Fibroblast of skin of right biceps (primary cell): Measurements from ENCODE around the gene HEPACAM.

Source experiments
- DNase-seq: peaks from one replicate; pipeline ENCODE4 v3.0.0-alpha.2; 2013

HEPACAM gene

GRCh38 chr11:124882339-124883071, 53.3 kb downstream of the HEPACAM start:
- no peak for DNase-seq

GRCh38 chr11:124880958-124881357, 54.9 kb downstream of the HEPACAM start:
- no peak for DNase-seq

- no peak for DNase-seq
Measured at GRCh38 chr11:124880290-124880611, 55.6 kb downstream of the HEPACAM start.

- no peak for DNase-seq
Measured at GRCh38 chr11:124879493-124880289, 56.2 kb downstream of the HEPACAM start.

GRCh38 chr11:124878759-124879492, 56.9 kb downstream of the HEPACAM start:
- no peak for DNase-seq

- DNase-seq: no peak
Measured at GRCh38 chr11:124877910-124878758, 57.7 kb downstream of the HEPACAM start.

GRCh38 chr11:124877631-124877909, 58.3 kb downstream of the HEPACAM start:
- DNase-seq: no peak

- DNase-seq: no peak
Measured at GRCh38 chr11:124876818-124877630, 58.8 kb downstream of the HEPACAM start.

GRCh38 chr11:124875943-124876817, 59.7 kb downstream of the HEPACAM start:
- peak; percentile 96 for DNase-seq

- DNase-seq: no peak
Measured at GRCh38 chr11:124875401-124875800, 60.4 kb downstream of the HEPACAM start.

- DNase-seq: no peak
Measured at GRCh38 chr11:124874571-124875255, 61.1 kb downstream of the HEPACAM start.

GRCh38 chr11:124873951-124874350, 61.9 kb downstream of the HEPACAM start:
- DNase-seq: no peak

GRCh38 chr11:124872741-124873140, 63.1 kb downstream of the HEPACAM start:
- DNase-seq: no peak

GRCh38 chr11:124872280-124872679, 63.6 kb downstream of the HEPACAM start:
- DNase-seq: no peak

- no peak for DNase-seq
Measured at GRCh38 chr11:124870430-124870829, 65.4 kb downstream of the HEPACAM start.

- DNase-seq: no peak
Measured at GRCh38 chr11:124869856-124870387, 65.9 kb downstream of the HEPACAM start.

GRCh38 chr11:124869331-124869730, 66.5 kb downstream of the HEPACAM start:
- no peak for DNase-seq
